Activated CD8-positive, alpha-beta memory T cell treated with anti-CD3 and anti-CD28 coated beads, Interleukin-2, amount 50 U/mL, for 1 hour (primary cell): Measurements from ENCODE around the gene NISCH.

ENCODE experiments used
- DNase-seq: peaks from one replicate; pipeline ENCODE4 v3.0.0-alpha.2; 2020; ENCODE audit errors: extremely low read depth

NISCH gene

DNA sequence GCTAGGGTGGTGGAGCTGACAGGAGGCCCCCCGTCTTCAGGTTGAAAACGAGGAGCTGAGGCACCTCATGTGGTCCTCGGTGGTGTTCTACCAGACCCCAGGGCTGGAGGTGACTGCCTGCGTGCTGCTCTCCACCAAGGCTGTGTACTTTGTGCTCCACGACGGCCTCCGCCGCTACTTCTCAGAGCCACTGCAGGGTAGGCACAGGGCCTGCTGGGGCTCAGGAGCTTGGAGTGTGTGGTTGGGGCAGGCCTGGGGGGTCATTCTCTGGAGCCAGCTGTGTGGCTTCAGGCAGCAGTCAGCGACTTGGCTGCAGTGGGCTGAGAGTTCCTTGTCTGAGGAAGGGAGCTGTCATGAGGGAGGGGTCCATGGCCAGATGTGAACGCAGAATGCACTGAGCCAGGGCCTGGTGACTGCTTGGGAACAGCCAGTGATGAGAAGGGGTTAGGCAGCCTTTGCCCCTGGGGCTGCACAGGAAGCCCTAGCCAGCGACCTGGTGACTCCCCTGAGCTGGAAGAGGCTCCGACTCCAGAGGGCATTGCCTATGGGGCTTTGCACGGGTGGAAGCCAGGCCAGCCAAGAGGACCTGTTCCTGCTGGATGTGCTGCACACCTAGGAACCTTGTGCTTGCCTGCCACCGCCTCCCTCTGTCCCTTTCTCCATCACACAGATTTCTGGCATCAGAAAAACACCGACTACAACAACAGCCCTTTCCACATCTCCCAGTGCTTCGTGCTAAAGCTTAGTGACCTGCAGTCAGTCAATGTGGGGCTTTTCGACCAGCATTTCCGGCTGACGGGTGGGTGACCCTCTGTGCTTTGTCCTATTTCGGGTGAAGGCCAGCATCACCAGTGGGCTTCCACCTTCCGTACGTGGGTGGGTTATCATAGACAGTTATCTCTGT is 34.9 kb downstream of the NISCH start:
- DNase-seq = no peak

DNA sequence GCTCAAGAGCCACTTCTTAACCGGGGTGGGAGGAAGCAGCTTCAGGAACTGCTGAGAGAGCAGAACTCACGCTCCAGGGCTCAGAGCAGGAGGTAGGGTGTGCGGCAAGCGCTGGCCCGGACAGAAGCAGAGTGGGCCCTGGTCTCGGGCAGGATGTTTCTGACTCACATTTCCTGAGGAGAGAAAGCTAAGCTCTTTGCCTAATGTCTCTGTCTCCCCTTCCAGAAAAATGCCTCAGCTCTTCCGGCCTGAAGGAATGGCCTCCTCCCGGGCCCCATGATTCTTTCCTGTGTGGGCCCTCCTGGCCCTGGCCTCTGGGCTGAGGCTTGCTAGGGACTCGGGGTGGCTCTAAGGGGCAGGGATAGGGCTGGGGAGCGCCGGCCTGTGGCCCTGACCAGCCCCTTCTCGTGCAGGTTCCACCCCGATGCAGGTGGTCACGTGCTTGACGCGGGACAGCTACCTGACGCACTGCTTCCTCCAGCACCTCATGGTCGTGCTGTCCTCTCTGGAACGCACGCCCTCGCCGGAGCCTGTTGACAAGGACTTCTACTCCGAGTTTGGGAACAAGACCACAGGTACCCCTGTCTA is 35.6 kb downstream of the NISCH start:
- DNase-seq = no peak

DNA sequence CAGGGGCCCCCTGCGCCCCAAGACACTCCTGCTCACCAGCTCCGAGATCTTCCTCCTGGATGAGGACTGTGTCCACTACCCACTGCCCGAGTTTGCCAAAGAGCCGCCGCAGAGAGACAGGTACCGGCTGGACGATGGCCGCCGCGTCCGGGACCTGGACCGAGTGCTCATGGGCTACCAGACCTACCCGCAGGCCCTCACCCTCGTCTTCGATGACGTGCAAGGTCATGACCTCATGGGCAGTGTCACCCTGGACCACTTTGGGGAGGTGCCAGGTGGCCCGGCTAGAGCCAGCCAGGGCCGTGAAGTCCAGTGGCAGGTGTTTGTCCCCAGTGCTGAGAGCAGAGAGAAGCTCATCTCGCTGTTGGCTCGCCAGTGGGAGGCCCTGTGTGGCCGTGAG is 36.7 kb downstream of the NISCH start:
- DNase-seq = no peak

DNA sequence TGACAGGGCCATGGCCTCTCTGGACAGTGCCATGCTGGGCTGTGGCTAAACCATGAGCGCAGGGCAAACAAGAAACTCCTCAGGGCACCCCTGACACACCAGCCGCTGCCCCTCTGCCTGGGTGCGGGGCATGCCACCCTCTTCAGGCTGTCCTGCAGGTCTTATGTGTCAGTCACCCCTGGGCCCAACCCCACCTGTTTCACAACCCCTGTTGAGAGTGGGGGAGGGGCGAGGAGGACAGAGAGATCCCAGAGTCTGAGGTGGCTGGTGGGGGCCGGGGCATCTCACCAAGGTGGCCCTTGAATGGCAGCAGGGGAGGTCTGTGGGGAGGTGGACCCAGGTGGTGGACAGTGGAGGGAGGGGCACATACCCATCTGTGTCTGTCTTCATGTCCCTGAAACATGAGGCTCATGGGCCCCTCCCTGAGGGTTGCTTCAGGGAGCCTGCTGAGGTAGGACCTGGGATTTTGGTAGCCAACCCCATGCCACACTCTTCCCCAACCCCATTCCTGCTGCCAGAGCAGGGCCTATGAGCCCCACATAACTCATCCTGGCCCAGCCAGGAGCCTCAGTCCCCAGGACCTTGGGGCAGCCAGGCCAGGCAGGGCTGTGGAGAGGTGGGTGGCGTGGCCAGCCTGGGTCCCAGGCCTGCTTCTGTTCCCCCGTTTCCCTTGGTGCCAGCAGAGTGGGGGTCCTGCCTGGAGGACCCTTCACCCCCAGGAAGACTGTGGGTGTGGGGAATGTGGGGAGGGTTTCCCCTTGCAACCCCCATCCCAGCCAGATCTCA is 38.0 kb downstream of the NISCH start:
- DNase-seq = no peak

DNA sequence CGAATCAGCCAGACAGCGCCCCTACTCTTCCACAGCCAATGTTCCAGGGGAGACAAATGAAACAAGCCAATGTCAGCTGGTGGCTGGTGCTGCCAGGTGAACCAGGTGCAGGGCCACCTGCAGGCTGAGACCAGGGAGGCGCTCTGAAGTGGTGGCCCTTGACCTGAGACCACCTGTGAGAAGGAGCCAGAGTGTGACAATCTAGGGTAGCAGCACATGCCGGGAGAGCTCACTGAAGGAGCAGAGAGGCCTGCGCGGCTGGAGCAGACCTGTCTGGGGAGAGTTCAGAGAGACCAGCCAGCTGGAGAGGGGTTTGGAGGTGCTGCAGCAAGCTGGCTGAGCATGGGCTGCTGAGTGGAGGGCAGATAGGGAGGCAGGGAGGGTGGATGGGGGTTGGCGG is 39.0 kb downstream of the NISCH start:
- no peak for DNase-seq

DNA sequence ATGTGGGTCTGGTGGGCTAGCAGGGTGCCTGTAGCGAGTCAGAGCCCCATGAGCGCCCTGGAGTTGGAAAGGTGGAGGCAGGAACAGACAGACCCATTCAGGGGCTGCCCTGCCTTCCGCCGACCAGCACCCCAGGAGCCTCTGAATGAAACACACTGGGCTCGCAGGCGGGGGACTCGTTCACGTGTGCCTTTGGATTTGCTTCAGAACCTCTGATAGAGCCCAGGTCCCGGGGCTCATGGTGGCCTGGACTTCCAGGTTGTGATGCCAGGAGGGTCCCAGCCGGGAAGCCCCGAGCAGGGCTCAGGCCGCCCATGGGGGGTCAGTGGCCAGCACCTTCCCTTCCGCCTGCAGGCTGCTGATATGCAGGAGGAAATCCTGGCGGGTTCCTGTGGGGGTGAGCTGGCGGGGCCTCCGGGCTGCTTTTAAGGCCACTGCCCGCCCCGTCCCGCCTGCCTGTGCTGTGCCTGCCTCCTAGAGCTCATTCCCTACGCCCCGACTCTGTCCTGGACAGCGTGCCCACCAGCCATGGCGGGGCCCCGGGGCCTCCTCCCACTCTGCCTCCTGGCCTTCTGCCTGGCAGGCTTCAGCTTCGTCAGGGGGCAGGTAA is 39.6 kb downstream of the NISCH start, which contains the start of gene STAB1:
Gene STAB1, plus strand, starts transcription at position 453 of the 610 bp plus-strand sequence. Its CDS starts 76 bp downstream, at position 529.
- DNase-seq = no peak

DNA sequence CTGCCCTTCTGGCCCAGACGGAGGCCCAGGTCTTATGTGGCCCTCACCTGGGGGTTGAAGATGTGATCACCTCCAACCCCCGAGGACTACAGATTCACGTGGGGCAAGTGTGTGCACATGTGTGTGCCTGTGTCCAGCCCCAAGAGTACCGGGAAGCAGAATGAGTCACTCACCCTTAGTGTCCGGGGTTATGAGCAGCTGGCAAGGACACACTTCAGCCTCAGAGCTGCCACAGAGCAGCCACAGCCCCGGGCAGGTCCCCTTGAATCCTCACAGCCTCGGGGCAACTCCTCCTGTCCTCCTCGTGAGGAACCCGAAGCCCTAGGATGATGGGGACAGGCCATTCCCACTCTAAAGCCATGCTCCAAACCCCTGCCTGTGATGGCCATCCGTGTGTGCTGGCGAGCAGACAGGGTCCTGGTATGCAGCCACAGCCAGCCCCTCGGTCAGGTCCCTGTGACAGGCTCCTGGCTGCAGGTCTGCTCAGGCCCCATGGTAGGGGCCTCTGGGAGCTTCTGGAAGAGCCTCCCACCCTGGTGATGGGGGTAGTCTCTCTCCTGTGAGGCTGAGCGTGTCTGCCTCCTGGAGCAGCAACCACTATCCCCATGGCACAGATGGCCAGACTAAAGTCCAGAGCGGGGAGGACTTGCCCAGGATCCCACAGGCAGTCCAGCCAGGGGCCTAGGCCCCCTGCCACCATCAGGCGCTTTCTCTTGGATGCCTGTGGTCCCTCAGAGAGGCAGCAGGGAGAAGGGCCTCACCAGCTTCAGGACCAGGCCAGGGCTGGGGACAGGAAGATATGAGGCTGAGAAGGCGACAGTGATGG is 40.6 kb downstream of the NISCH start:
- no peak for DNase-seq

DNA sequence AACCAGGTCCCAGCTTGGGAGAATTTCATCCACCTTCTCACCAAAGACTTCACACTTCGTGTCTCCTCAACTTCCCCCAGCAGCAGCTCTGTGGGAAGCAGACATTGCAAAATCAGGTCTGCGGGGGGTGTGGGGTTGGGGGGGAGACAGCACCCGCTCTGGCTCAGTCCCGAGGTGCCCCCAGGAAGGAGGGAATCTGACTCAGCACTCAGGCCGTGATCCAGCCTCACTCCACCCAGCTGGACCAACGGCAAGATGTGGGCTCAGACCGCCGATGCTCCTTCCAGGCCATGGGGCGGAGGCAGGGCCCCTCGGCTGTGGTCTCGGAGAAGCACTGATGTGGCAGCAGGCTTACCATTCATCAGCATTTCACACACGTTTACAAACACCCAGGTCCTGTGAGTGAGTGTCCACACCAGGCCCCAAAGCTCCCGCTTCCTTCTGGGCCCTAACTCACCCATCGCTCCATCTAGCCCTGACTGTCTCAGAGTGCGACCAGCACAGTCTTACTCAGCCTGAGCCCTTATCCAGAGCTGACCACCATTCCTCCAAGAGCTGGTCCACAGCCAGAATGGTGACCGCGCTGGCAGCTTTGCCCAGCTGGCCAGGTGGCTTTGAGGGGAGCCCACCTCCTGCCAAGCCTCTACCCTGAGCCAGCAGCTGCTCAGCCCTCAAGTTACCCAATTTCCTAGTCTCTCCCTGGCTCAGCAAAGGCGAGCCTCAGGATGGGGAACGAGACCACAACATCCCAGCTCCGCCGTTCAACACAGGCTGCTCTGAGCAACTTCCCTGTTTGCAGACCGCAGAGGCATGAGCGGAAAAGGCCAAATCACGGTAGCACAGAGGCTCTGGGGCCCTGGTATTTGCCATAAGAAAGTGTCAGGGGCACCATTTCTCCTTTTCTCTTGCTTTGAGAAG is 43.0 kb downstream of the NISCH start:
- DNase-seq = no peak

DNA sequence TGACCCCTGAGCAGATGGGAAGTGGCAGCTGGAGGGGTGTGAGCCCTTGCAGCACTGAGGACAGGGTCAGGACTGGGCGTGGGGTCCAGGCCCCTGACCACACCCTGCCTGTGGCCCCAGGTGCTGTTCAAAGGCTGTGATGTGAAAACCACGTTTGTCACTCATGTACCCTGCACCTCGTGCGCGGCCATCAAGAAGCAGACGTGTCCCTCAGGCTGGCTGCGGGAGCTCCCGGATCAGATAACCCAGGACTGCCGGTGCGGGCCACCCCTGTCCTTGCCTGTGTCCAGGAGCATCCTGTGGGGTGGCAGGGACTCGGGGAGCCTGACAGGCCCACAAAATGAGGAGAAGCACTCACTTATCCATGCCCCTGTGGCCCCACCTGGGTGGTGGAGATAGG is 45.6 kb downstream of the NISCH start:
- DNase-seq = no peak

- DNase-seq = no peak
These were observed 46.6 kb downstream of the NISCH start for GRCh38 chr3:52502001-52502400.

GRCh38 chr3:52502808-52503350 is 47.5 kb downstream of the NISCH start:
- no peak for DNase-seq

- no peak for DNase-seq
These were observed 48.5 kb downstream of the NISCH start for GRCh38 chr3:52503788-52504424.

DNA sequence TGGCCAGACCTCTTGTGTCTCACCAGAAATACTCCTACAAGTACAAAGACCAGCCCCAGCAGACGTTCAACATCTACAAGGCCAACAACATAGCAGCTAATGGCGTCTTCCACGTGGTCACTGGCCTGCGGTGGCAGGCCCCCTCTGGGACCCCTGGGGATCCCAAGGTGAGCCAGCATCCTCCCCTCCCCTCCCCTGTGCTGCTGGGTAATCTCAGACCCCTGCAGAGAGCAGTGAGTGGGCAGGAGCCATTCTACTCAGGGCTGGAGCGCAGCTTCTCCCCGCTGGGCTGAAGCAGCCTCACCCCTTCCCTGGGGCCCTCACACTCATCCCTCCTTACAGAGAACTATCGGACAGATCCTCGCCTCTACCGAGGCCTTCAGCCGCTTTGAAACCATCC is 49.6 kb downstream of the NISCH start:
- DNase-seq = no peak

DNA sequence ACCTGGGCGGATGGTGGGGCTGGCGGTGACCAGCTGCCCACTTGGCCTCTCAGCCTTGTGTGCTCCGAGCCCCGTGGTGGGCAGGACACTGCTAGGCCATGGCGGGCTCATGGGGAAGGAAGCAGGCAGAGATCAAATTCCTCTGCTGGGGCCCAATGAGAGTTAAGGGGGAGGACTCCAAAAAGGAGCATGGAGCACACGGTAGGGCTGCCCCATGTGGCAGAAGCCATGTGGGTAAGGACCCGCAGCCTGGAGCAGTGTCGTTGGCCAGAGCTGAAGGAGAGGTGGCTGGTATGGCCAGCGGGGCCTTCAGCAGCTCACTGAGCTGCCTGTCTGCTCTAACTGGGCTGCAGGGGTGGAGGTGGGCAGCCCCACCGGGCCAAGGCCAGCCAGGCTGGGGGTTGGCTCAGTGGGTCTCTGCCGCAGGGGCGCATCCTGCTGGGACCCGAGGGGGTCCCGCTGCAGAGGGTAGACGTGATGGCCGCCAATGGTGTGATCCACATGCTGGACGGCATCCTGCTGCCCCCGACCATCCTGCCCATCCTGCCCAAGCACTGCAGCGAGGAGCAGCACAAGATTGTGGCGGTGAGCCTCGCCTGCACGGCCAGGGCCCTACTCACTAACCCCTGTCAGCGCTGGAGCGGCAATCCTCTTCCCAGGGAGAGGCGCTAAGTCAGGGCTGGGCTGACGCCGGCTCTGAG is 51.0 kb downstream of the NISCH start:
- no peak for DNase-seq

DNA sequence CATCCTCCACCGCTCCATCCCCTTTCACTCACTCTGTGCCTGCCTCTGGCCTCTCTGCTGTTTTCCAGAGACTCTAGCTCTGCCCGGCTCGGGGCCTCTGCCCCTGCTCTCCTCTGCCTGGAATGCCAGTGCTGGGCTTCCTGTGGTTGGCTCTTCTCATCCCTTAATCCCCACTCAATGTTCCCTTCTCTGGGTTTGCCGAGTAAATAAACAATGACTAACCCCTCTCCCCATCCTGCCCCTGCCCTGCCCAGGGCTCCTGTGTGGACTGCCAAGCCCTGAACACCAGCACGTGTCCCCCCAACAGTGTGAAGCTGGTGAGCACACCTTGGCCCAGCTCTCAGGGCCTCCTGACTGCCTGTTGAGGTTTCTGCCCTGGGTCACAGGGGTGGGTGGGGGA is 52.0 kb downstream of the NISCH start:
- no peak for DNase-seq

DNA sequence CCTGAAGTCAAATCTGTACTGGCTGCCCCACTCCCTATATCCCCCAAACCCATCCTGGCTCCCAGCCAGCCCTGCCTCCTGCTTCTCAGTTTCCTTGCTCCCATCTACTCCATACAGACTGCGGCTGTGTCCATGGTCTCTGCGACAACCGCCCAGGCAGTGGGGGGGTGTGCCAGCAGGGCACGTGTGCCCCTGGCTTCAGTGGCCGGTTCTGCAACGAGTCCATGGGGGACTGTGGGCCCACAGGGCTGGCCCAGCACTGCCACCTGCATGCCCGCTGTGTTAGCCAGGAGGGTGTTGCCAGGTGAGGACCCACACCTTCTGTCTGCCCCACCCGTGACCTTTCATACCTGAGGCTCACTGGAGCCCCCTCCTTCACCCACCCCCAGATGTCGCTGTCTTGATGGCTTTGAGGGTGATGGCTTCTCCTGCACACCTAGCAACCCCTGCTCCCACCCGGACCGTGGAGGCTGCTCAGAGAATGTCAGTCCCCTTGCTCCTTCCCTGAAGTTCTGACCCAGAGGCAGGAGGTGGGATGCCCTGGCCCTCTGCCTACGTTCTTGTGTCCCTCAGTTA is 54.4 kb downstream of the NISCH start:
- no peak for DNase-seq

- no peak for DNase-seq
These were observed 56.1 kb downstream of the NISCH start for GRCh38 chr3:52511509-52511908.

- no peak for DNase-seq
These were observed 56.7 kb downstream of the NISCH start for GRCh38 chr3:52512105-52512504.
